Measurements from ENCODE around the gene HSPA12B. TPM values are rescaled to one million over a fixed set of nuclear protein-coding genes. Genes with fewer than 3 reads are reported as not detected.
A peak's percentile ranks its signal among the peaks of the same experiment; 100 is the strongest.

HSPA12B gene
- total and polyA plus RNA-seq, 2 of the 13 experiments (the other 11 are each of a cell fraction or from before 2014, with no cell fraction given): 0.01 TPM; not detected in 1

DNA sequence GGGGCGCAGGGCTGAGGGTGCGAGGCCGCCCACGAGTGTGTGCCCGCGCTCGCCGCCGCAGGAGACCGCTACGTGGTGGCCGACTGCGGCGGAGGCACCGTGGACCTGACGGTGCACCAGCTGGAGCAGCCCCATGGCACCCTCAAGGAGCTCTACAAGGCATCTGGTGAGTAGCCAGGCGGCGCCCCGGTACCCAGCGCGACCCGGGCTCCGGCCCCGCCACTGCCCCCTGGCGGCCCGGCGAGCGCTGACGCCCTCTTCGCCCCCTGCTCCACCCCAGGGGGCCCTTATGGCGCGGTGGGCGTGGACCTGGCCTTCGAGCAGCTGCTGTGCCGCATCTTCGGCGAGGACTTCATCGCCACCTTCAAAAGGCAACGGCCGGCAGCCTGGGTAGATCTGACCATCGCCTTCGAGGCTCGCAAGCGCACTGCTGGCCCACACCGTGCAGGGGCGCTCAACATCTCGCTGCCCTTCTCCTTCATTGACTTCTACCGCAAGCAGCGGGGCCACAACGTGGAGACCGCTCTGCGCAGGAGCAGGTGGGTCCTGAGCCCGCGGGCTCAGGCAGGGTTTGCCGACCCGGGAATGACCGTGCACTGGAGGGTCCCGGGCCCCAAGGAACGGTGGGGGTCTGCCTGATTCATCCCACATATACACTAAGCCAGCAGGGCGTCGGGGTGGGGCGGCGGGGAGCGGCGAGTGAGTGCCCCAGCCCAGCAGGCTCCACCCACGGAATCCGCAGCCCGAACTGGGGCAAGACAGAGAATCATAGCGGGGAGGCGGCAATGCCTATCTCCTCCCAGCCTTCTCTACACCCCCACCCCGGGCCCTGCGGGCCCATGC lies 17.4 kb downstream of the HSPA12B start (continued):
- TF ChIP-seq ZNF83 (CRISPR knock-in tag; IDR thresholded peaks at IDR 0.05; ENCODE audit: borderline replicate concordance) (no peak), ATM (IDR thresholded peaks at IDR 0.05; ENCODE audit: borderline replicate concordance) (no peak), ARNT (IDR thresholded peaks at IDR 0.05) (no peak), ZSCAN29 (CRISPR knock-in tag; conservative IDR thresholded peaks at IDR 0.05) (no peak), ZNF605 (CRISPR knock-in tag; IDR thresholded peaks at IDR 0.05) (peak; percentile 25; the same call in 1 of the 2 replicates), FOXK1 (CRISPR knock-in tag; IDR thresholded peaks at IDR 0.05; ENCODE audit: borderline replicate concordance, low read depth) (peak; percentile 14; the same call in 1 of the 2 replicates), ADNP (CRISPR knock-in tag; IDR thresholded peaks at IDR 0.05) (peak; percentile 8), ZNF616 (CRISPR knock-in tag; IDR thresholded peaks at IDR 0.05; ENCODE audit: low read depth) (no peak), PATZ1 (CRISPR knock-in tag; IDR thresholded peaks at IDR 0.05) (peak; percentile 88), STAT5B (CRISPR knock-in tag; IDR thresholded peaks at IDR 0.05) (0 out of 2 replicates have a peak, but pooled peaks have one; percentile 6), PHF21A (CRISPR knock-in tag; IDR thresholded peaks at IDR 0.05) (no peak), MLLT10 (CRISPR knock-in tag; IDR thresholded peaks at IDR 0.05) (no peak), ZNF772 (CRISPR knock-in tag; IDR thresholded peaks at IDR 0.05) (peak; percentile 86; the same call in 1 of the 2 replicates), NCOR1 (IDR thresholded peaks at IDR 0.05; ENCODE audit: borderline replicate concordance, low read length) (no peak), ZNF138 (CRISPR knock-in tag; IDR thresholded peaks at IDR 0.05; ENCODE audit: low read depth) (no peak), KLF11 (CRISPR knock-in tag; IDR thresholded peaks at IDR 0.05) (no peak), KAT8 (CRISPR knock-in tag; IDR thresholded peaks at IDR 0.05) (peak; percentile 68), ARNT2 (CRISPR knock-in tag; IDR thresholded peaks at IDR 0.05; ENCODE audit: low read depth) (peak; percentile 86), ZNF567 (CRISPR knock-in tag; IDR thresholded peaks at IDR 0.05; ENCODE audit: borderline replicate concordance) (no peak), ZSCAN31 (CRISPR knock-in tag; IDR thresholded peaks at IDR 0.05; ENCODE audit: low read depth) (peak; percentile 53)
- TF ChIP-seq, protein P1, sequence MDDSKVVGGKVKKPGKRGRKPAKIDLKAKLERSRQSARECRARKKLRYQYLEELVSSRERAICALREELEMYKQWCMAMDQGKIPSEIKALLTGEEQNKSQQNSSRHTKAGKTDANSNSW (CRISPR knock-in tag; IDR thresholded peaks at IDR 0.05; ENCODE audit: borderline replicate concordance): peak; percentile 39; the same call in 1 of the 2 replicates
- TF ChIP-seq, protein P2, sequence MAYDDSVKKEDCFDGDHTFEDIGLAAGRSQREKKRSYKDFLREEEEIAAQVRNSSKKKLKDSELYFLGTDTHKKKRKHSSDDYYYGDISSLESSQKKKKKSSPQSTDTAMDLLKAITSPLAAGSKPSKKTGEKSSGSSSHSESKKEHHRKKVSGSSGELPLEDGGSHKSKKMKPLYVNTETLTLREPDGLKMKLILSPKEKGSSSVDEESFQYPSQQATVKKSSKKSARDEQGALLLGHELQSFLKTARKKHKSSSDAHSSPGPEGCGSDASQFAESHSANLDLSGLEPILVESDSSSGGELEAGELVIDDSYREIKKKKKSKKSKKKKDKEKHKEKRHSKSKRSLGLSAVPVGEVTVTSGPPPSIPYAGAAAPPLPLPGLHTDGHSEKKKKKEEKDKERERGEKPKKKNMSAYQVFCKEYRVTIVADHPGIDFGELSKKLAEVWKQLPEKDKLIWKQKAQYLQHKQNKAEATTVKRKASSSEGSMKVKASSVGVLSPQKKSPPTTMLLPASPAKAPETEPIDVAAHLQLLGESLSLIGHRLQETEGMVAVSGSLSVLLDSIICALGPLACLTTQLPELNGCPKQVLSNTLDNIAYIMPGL (CRISPR knock-in tag; IDR thresholded peaks at IDR 0.05; ENCODE audit: borderline replicate concordance in 1 of 2, low read depth in 1 of 2): peak; percentile 92 to 96; a peak in 3 of 4 replicates
- TF ChIP-seq, protein P3, sequence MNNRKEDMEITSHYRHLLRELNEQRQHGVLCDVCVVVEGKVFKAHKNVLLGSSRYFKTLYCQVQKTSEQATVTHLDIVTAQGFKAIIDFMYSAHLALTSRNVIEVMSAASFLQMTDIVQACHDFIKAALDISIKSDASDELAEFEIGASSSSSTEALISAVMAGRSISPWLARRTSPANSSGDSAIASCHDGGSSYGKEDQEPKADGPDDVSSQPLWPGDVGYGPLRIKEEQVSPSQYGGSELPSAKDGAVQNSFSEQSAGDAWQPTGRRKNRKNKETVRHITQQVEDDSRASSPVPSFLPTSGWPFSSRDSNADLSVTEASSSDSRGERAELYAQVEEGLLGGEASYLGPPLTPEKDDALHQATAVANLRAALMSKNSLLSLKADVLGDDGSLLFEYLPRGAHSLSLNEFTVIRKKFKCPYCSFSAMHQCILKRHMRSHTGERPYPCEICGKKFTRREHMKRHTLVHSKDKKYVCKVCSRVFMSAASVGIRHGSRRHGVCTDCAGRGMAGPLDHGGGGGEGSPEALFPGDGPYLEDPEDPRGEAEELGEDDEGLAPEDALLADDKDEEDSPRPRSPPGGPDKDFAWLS (CRISPR knock-in tag; IDR thresholded peaks at IDR 0.05; ENCODE audit: borderline replicate concordance): no peak
- TF ChIP-seq, protein P4, sequence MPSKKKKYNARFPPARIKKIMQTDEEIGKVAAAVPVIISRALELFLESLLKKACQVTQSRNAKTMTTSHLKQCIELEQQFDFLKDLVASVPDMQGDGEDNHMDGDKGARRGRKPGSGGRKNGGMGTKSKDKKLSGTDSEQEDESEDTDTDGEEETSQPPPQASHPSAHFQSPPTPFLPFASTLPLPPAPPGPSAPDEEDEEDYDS (CRISPR knock-in tag; IDR thresholded peaks at IDR 0.05): peak; percentile 47; the same call in 1 of the 2 replicates

Data from HepG2 (cell line).